Upper lobe of left lung (tissue), 6 donors: ENCODE measurements around the gene MYOF. TPM values are rescaled to one million over a fixed set of nuclear protein-coding genes. Genes with fewer than 3 reads are reported as not detected.

ENCODE experiments used
- ATAC-seq, 2 donors: fragments of 200-7000 bp; cut with Tn5 transposase; one replicate each; pipeline ENCODE4 v1.9.1; 2022; ENCODE audit warnings: mild to moderate bottlenecking in 2 of 2, moderate library complexity in 2 of 2; ENCODE audit not compliant: low FRiP score in 2 of 2
- DNase-seq, 2 donors: peaks; one replicate each; pipeline ENCODE4 v3.0.0-alpha.2; 2019 to 2020
- H3K27ac ChIP-seq, 4 donors: fragments of 200-600 bp; sonication (generic); one replicate each; pipeline ENCODE4 v1.5.1; 2016 to 2019
- H3K27me3 ChIP-seq, 4 donors: fragments of 200-600 bp; sonication (generic); one replicate each; pipeline ENCODE4 v1.5.1; 2017 to 2019
- H3K36me3 ChIP-seq, 4 donors: fragments of 200-600 bp; sonication (generic); one replicate each; pipeline ENCODE4 v1.5.1; 2016 to 2019
- H3K4me1 ChIP-seq, 4 donors: fragments of 200-600 bp; sonication (generic); one replicate each; pipeline ENCODE4 v1.5.1; 2018 to 2019
- H3K4me3 ChIP-seq, 4 donors: fragments of 200-600 bp; sonication (generic); one replicate each; pipeline ENCODE4 v1.5.1; 2017 to 2019; ENCODE audit warnings: mild to moderate bottlenecking in 2 of 4, moderate library complexity in 1 of 4
- H3K9me3 ChIP-seq, 4 donors: fragments of 200-600 bp; sonication (generic); one replicate each; pipeline ENCODE4 v1.5.1; 2018 to 2019
- EP300 ChIP-seq, 4 donors: sonication (generic); formaldehyde crosslinking; IDR thresholded peaks; one replicate each; pipeline ENCODE4 v1.5.1; 2017; ENCODE audit warnings: antibody characterized with exemption in 4 of 4, control low read depth in 2 of 4
- POLR2A ChIP-seq, 4 donors: fragments of 450-650 bp; IDR thresholded peaks; one replicate each; pipeline ENCODE4 v1.5.1; 2016 to 2017; ENCODE audit warnings: antibody characterized with exemption in 4 of 4, mild to moderate bottlenecking in 2 of 4
- POLR2AphosphoS5 ChIP-seq, 2 donors: sonication (generic); formaldehyde crosslinking; IDR thresholded peaks; one replicate each; pipeline ENCODE4 v1.5.1; 2017; ENCODE audit warnings: antibody characterized with exemption in 2 of 2
- WGBS, 2 donors: methylation state at CpG; one replicate each; pipeline ENCODE4 v1.1.5; 2017 to 2018; 5-methylcytosine and 5-hydroxymethylcytosine counted together
- total RNA-seq, 6 donors: library from RNA; depleted of rRNA in 4 of 6; stranded (reverse); fragments of >200 nt in 4 of 6; gene quantifications; one replicate each; pipeline versions ENCODE4 v1.1.0 to v1.2.1, GENCODE V29; 2016 to 2021
- TF ChIP-seq, protein P1 (sequence below), 6 experiments: fragments of 450-650 bp in 4 of 6; fragments of 200-600 bp in 2 of 6; sonication (generic) in 2 of 6; IDR thresholded peaks; one replicate each; pipeline ENCODE4 v1.5.1; 2016 to 2019; ENCODE audit warnings: antibody characterized with exemption in 6 of 6
- donor health status: DM: no; HTN: no; CAD: no; lungs with moderate emphysema.
- donor health status: DM: no; HTN: yes; CAD: no; lungs with severe emphysema.

MYOF gene
- total RNA-seq, 6 donors from 2014 or later: 83.9 to 168 (median 129) TPM

DNA sequence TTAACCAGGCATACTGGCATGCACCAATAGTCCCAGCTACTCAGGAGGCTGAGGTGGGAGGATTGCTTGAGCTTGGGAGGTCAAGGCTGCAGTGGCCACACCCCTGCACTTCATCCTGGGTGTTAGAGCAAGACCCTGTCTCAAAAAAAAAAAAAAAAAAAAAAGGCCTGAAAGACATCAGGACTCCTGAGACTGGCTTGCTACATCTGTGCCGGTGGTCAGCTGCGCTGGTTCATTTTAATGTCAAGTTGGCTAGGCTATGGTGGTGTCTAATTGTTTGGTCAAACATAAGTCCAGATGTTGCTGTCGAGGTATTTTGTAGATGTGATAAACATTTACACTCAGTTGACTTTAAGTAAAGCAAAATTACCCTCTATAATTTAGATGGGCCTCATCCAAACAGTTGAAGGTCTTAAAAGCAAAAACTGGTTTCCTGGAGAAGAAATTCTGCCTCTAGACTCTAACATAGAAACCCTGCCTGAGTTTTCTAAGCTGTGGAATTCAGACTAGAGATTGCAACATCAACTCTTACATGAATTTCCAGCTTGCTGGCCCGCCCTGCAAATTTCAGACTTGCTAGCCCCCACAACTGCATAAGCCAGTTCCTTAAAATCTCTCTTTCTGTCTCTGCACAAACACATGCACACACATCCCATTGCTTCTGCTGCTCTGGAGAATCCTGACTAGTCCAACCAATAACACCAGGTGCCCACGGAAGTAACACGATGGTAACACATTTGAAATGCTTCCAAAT, 18.2 kb downstream of the MYOF start:
- TF ChIP-seq, protein P1, sequence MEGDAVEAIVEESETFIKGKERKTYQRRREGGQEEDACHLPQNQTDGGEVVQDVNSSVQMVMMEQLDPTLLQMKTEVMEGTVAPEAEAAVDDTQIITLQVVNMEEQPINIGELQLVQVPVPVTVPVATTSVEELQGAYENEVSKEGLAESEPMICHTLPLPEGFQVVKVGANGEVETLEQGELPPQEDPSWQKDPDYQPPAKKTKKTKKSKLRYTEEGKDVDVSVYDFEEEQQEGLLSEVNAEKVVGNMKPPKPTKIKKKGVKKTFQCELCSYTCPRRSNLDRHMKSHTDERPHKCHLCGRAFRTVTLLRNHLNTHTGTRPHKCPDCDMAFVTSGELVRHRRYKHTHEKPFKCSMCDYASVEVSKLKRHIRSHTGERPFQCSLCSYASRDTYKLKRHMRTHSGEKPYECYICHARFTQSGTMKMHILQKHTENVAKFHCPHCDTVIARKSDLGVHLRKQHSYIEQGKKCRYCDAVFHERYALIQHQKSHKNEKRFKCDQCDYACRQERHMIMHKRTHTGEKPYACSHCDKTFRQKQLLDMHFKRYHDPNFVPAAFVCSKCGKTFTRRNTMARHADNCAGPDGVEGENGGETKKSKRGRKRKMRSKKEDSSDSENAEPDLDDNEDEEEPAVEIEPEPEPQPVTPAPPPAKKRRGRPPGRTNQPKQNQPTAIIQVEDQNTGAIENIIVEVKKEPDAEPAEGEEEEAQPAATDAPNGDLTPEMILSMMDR (IDR thresholded peaks at IDR 0.05): no peak
- peak in 1 of 2 donors; percentile 10 for TF ChIP-seq POLR2AphosphoS5 (IDR thresholded peaks at IDR 0.05)
- WGBS, 2 donors: 64 to 67% methylated on average over 6 of the region's 6 CpGs
- ATAC-seq: peak in 1 of 2 donors; percentile 71

DNA sequence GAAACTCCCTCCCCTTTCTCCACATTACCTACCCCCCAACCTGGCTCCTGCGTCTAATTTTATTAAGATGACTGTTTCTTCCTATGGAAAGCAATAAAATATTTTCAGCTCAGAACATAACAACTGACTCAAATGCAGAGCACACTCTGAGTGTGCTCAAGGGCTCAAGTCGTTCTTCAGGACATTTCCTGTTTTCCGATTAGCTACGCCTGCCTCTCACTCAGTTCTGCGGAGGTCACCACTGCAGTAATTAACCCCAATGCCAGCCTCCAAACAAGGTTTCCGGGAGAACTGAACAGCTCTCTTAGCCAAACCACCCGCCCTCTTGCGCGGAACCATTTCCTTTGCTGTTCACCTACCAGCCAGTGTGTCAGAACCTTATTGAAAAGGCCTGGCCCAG, 19.3 kb downstream of the MYOF start:
- H3K27ac ChIP-seq: peak overlapping the region; percentile 81 to 93 (median 86)
- peaks cover 71 to 81% (median 79%) of the 10 kb centered on the region in 4 donors for H3K4me1 ChIP-seq
- no peaks in the 10 kb centered on the region for H3K27me3 ChIP-seq
- WGBS, 2 donors: 13 to 14% methylated on average over 9 of the region's 9 CpGs
- DNase-seq: peak in 1 of 2 donors; percentile 86
- no peaks in the 10 kb centered on the region for H3K36me3 ChIP-seq
- TF ChIP-seq POLR2AphosphoS5 (IDR thresholded peaks at IDR 0.05) (peak; percentile 61 to 65), POLR2A (IDR thresholded peaks at IDR 0.05) (peak in 1 of 4 donors; percentile 44), EP300 (IDR thresholded peaks at IDR 0.05) (peak in 2 of 4 donors; percentile 8 to 78)
- TF ChIP-seq, protein P1 (IDR thresholded peaks at IDR 0.05): no peak
- H3K4me3 ChIP-seq: no peak overlapping the region
- H3K9me3 ChIP-seq: no peaks in the 10 kb centered on the region
- ATAC-seq: peak; percentile 1 to 36

More for the DNA sequence above, 18.2 kb downstream of the MYOF start:
- Histone ChIP-seq H3K4me3 (no peak overlapping the region), H3K27me3 (no peaks in the 10 kb centered on the region), H3K4me1 (peaks cover 67 to 85% (median 79%) of the 10 kb centered on the region in 4 donors), H3K9me3 (no peaks in the 10 kb centered on the region), H3K27ac (peak overlapping the region; percentile 81 to 93 (median 86)), H3K36me3 (no peaks in the 10 kb centered on the region)
- peak in 1 of 2 donors; percentile 59 for DNase-seq

DNA sequence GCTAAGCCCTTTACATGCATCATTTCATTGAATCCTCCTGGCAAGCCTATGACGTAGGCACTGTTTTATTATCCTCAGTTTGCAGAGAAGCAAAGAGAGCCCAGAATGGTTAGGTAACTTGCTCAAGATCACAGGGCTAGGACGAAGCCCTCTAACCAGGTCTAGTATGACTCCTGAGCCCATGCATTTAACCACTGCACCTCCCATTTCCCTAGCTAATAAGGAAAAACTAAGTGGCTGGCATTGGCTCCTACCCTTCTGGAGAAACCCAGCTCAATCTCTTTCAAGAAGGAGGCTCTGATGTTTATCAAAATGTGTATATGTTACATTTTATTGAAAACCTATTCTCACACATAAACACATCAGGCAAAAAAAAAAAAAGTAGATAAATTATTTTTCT, 19.8 kb downstream of the MYOF start:
- Histone ChIP-seq H3K27ac (peak overlapping the region; percentile 81 to 93 (median 86)), H3K4me3 (no peak overlapping the region), H3K36me3 (no peaks in the 10 kb centered on the region), H3K27me3 (no peaks in the 10 kb centered on the region), H3K9me3 (no peaks in the 10 kb centered on the region), H3K4me1 (peaks cover 71 to 81% (median 79%) of the 10 kb centered on the region in 4 donors)
- ATAC-seq (no peak), DNase-seq (no peak)
- WGBS, 2 donors: 28 to 35% methylated on average over 2 of the region's 2 CpGs
- TF ChIP-seq POLR2A (IDR thresholded peaks at IDR 0.05) (no peak), POLR2AphosphoS5 (IDR thresholded peaks at IDR 0.05) (no peak), EP300 (IDR thresholded peaks at IDR 0.05) (no peak)
- TF ChIP-seq, protein P1 (IDR thresholded peaks at IDR 0.05): no peak

DNA sequence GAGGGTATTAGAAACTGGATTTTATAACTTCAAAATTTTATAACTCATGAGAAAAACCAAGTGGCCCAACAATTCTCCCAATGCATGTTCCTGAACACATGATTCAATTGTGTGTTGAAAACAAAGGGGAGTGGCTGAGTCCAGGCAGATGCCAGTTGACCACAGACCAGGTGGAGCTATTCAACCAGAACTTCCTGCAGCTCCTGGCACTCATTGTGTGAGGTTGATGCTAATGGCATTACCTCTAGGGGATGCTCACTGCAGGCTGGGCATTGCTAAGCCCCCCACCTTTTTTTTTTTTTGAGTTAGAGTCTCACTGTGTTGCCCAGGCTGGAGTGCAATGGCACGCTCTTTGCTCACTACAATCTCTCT, 20.3 kb downstream of the MYOF start:
- DNase-seq (peak in 1 of 2 donors; percentile 67), ATAC-seq (no peak)
- H3K9me3 ChIP-seq: no peaks in the 10 kb centered on the region
- H3K36me3 ChIP-seq: no peaks in the 10 kb centered on the region
- 87 to 100% methylated on average over 1 of the region's 1 CpG for WGBS, 2 donors
- H3K27ac ChIP-seq: peak overlapping the region; percentile 81 to 93 (median 86)
- H3K4me1 ChIP-seq: peaks cover 69 to 81% (median 77%) of the 10 kb centered on the region in 4 donors
- no peak overlapping the region for H3K4me3 ChIP-seq
- H3K27me3 ChIP-seq: no peaks in the 10 kb centered on the region
- no peak for TF ChIP-seq POLR2A (IDR thresholded peaks at IDR 0.05)
- TF ChIP-seq POLR2AphosphoS5 (IDR thresholded peaks at IDR 0.05): no peak
- TF ChIP-seq EP300 (IDR thresholded peaks at IDR 0.05): no peak
- TF ChIP-seq, protein P1 (IDR thresholded peaks at IDR 0.05): no peak
